Endothelial cell of umbilical vein (primary cell): ENCODE results near the gene ZNG1F. TPM values are rescaled to one million over a fixed set of nuclear protein-coding genes. Genes with fewer than 3 reads are reported as not detected.
A peak's percentile ranks its signal among the peaks of the same experiment; 100 is the strongest.
"Not testable (repeated sequence)": the region's sequence is repeated elsewhere in the genome, so short reads cannot be mapped to it uniquely, and the experiment has no call there.

ENCODE experiments used
- BruUV-seq: library from RNA; stranded (reverse); fragments of 400-500 nt; replicated peaks from 2 replicates; lab custom pipeline; 2021; lab: Mats Ljungman, UMichigan
- CTCF ChIA-PET: fragments of 300-600, 350-600 bp; sonication (Branson Sonifier 250); formaldehyde crosslinking; loops from one replicate; lab custom pipeline; 2021; ENCODE audit warnings: antibody characterized with exemption, inconsistent platforms; lab: Charles Lee
- POLR2A ChIA-PET: fragments of 300-600, 350-600 bp; sonication (Branson Sonifier 250); formaldehyde crosslinking; loops from one replicate; lab custom pipeline; 2021; ENCODE audit warnings: antibody characterized with exemption, inconsistent platforms; lab: Charles Lee
- DNase-seq: peaks from one replicate; pipeline ENCODE4 v3.0.0-alpha.2; 2011; ENCODE audit warnings: low read depth, low spot score
- FAIRE-seq: peaks from 2 replicates; lab custom pipeline; 2011; peaks lifted over from hg19 to GRCh38; lab: Jason Lieb, UNC
- H2AFZ ChIP-seq: 2 replicates; pipeline ENCODE4 v1.6.0; 2012; ENCODE audit warnings: low read depth, low read length, control low read depth, inconsistent platforms
- H3K27ac ChIP-seq: 2 replicates; pipeline ENCODE4 v1.5.1; 2011; ENCODE audit warnings: low read depth, mild to moderate bottlenecking, control low read depth, low read length, moderate library complexity; ENCODE audit not compliant: insufficient read depth
- H3K27me3 ChIP-seq, 2 experiments: 2 replicates each; pipeline versions ENCODE4 v1.6.0 to v1.6.1; 2011; ENCODE audit warnings: low read length in 2 of 2, mixed read lengths in 1 of 2; ENCODE audit not compliant: control insufficient read depth in 2 of 2, insufficient read depth in 2 of 2
- H3K36me3 ChIP-seq, 2 experiments: 2 replicates in 1 of 2; 3 replicates in 1 of 2; pipeline ENCODE4 v1.5.1; 2011; ENCODE audit warnings: low read length in 2 of 2, mild to moderate bottlenecking in 1 of 2, moderate library complexity in 1 of 2; ENCODE audit not compliant: control insufficient read depth in 2 of 2, insufficient read depth in 2 of 2; ENCODE audit errors: extremely low read depth in 1 of 2
- H3K4me1 ChIP-seq: 3 replicates; pipeline ENCODE4 v1.5.1; 2011; ENCODE audit warnings: mild to moderate bottlenecking, low read length; ENCODE audit not compliant: control insufficient read depth, insufficient read depth; ENCODE audit errors: extremely low read depth
- H3K4me2 ChIP-seq: 2 replicates; pipeline ENCODE4 v1.6.1; 2011; ENCODE audit warnings: low read length, control low read depth, mixed read lengths; ENCODE audit not compliant: insufficient read depth
- H3K4me3 ChIP-seq, 3 experiments: fragments of 200-600 bp in 1 of 3; sonication (generic), shearing (Covaris generic) in 1 of 3; replicated peaks in 1 of 3; 2 replicates each; pipeline ENCODE4 v1.5.1; 2011 to 2016; ENCODE audit warnings: control low read depth in 3 of 3, low read length in 3 of 3, mild to moderate bottlenecking in 2 of 3, inconsistent platforms in 1 of 3, low read depth in 1 of 3, moderate library complexity in 1 of 3; ENCODE audit not compliant: insufficient read depth in 1 of 3
- H3K79me2 ChIP-seq: 2 replicates; pipeline ENCODE4 v1.6.0; 2012; ENCODE audit warnings: low read length, inconsistent platforms; ENCODE audit not compliant: control insufficient read depth, insufficient read depth
- H3K9ac ChIP-seq: replicated peaks from 2 replicates; pipeline ENCODE3; 2011; ENCODE audit warnings: low read length, control low read depth; ENCODE audit not compliant: insufficient read depth; ENCODE audit errors: extremely low read depth
- H3K9me1 ChIP-seq: replicated peaks from 3 replicates; pipeline ENCODE4 v1.6.0; 2011; ENCODE audit warnings: mild to moderate bottlenecking, low read length; ENCODE audit not compliant: control insufficient read depth, insufficient read depth; ENCODE audit errors: extremely low read depth
- H3K9me3 ChIP-seq: replicated peaks from 2 replicates; pipeline ENCODE4 v1.5.1; 2012; ENCODE audit warnings: low read length, inconsistent platforms; ENCODE audit not compliant: control insufficient read depth, insufficient read depth
- H4K20me1 ChIP-seq: replicated peaks from 2 replicates; pipeline ENCODE3; 2011; ENCODE audit warnings: mild to moderate bottlenecking, low read length; ENCODE audit not compliant: control insufficient read depth, insufficient read depth; ENCODE audit errors: extremely low read depth
- dilution Hi-C: fragments of 300-500 bp; cut with MboI; formaldehyde crosslinking; loops from one replicate; pipeline ENCODE4 v1.15.0; 2019; ENCODE audit warnings: low sequenced_read_pairs; ENCODE audit not compliant: extremely low pct_ligation_motif_present
- intact Hi-C: fragments of 100-400 bp; cut with micrococcal nuclease; formaldehyde crosslinking; loops from one replicate; pipeline ENCODE4 v1.10.0; 2022
- polyA plus RNA-seq, 4 experiments: library from polyadenylated mRNA; depleted of rRNA in 3 of 4; stranded (reverse) in 3 of 4; unstranded in 1 of 4; fragments of >200 nt; gene quantifications; 2 replicates each; pipeline versions ENCODE4 v1.2.1 to v1.2.3, GENCODE V29; 2011 to 2012; ENCODE audit warnings: missing spikeins in 1 of 4
- total RNA-seq: library from RNA; stranded (reverse); gene quantifications from 2 replicates; pipeline ENCODE4 v1.2.3, GENCODE V29; 2021

The ZNG1F gene
- total and polyA plus RNA-seq, 2 donors (not counting 3 experiments of a cell fraction or from before 2014, with no cell fraction given) = 7.3 to 20.4 TPM

DNA sequence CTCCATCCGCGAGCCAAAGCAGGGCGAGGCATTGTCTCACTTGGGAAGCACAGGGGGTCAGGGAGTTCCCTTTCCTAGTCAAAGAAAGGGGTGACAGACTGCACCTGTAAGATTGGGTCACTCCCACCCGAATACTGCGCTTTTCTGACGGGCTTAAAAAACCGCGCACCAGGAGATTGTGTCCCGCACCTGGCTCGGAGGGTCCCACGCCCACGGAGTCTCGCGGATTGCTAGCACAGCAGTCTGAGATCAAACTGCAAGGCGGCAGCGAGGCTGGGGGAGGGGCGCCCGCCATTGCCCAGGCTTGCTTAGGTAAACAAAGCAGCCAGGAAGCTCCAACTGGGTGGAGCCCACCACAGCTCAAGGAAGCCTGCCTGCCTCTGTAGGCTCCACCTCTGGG lies 39.0 kb downstream of the ZNG1F start:
- POLR2A ChIA-PET, H3K27ac ChIP-seq, H4K20me1 ChIP-seq, H3K27me3 ChIP-seq, FAIRE-seq, intact Hi-C loops, dilution Hi-C loops, H3K4me1 ChIP-seq, H3K4me3 ChIP-seq, H3K79me2 ChIP-seq, H3K9me3 ChIP-seq, H3K9me1 ChIP-seq, BruUV-seq, H3K9ac ChIP-seq, H3K36me3 ChIP-seq, CTCF ChIA-PET, DNase-seq, H2AFZ ChIP-seq, H3K4me2 ChIP-seq: not testable (repeated sequence)

DNA sequence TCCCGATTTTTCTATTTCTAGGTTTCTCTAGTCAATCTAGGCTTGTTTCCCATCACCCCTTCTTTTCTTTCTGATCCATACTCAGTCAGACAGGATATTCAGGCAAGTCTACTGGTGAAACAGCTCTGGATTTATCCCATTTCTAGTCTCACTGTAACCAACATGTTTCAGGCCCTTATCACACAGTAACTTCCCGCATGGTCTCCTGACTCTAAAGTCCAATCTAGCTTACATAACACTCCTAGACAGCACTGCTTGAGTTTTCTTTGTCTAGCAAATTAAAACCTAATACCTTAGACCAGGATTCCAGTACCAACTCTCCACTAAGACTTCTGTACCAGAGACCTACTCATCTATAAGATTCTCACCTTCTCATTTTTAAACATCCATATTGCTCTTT lies 47.2 kb downstream of the ZNG1F start:
- H3K4me1 ChIP-seq, H3K27ac ChIP-seq, H3K9me3 ChIP-seq, intact Hi-C loops, H2AFZ ChIP-seq, H3K79me2 ChIP-seq, H3K9me1 ChIP-seq, H3K36me3 ChIP-seq, H4K20me1 ChIP-seq, H3K4me2 ChIP-seq, H3K9ac ChIP-seq, dilution Hi-C loops, DNase-seq, H3K4me3 ChIP-seq, H3K27me3 ChIP-seq, FAIRE-seq, BruUV-seq, CTCF ChIA-PET, POLR2A ChIA-PET: not testable (repeated sequence)

DNA sequence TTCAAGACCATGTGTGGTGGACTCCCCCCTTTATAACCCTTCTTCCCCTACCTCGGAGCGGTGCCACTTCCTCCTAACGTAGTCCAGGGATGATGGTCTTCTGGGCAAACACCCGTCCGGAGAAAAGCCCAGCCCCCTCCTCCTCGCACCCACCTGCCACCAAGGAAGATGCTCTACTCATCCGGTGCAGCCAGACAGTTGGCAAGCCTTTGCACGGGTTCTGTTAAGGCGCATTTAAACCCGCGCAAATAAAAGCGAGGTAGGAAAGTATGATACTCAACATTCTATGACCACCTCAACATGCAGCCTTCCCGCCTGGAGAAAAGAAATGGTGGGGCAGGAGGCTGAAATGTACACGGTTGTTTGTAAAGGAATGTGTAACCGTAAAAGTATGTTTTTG lies 60.5 kb downstream of the ZNG1F start, which contains the start of gene FOXD4L6:
TSS of gene FOXD4L6 (minus strand) at position 101 of the 400 bp plus-strand sequence. CDS start 298 bp downstream, outside the sequence.
- H3K4me3 ChIP-seq, H3K36me3 ChIP-seq, H3K4me1 ChIP-seq, FAIRE-seq, H3K79me2 ChIP-seq, DNase-seq, H2AFZ ChIP-seq, H3K4me2 ChIP-seq, H3K27ac ChIP-seq, POLR2A ChIA-PET, CTCF ChIA-PET, intact Hi-C loops, H4K20me1 ChIP-seq, H3K9ac ChIP-seq, H3K9me3 ChIP-seq, dilution Hi-C loops, H3K27me3 ChIP-seq, H3K9me1 ChIP-seq: not testable (repeated sequence)
- BruUV-seq = TSS peak; percentile 12

DNA sequence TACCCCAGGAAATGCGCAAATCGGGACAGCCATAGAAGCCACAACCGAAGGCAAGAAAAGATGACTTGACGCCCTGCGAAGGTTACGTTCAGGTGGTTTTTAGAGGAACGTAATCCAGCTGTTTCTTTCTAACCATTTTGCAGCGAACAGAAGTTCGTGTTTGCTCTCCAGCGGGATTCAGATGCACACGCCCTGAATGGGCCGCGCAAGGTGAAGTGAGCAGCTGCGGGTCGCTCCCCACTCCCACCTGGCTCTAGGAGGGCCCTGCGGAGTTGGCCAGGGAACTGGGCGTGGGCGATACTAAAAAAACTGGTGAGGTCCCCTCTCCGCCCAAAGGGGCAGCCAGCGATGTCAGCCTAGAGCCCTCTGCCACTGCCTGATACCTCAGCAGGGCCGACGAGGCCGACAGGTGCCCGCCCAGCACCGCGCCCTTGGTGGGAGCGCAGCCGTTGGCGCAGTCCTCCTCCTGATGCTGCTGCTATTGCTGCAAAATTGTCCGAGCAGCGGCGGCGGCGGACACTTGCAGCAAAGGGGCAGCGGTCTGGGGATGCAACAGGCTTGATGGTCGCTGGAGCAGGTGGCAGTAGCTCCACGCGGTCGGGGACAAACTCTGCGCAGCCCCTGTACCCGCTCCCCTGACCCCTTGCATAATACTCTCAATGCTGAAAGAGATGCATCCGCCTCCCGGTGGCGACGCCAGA lies 62.2 kb downstream of the ZNG1F start:
- dilution Hi-C loops, H3K4me1 ChIP-seq, H3K9me3 ChIP-seq, H3K9ac ChIP-seq, H3K27ac ChIP-seq, H3K4me2 ChIP-seq, intact Hi-C loops, H2AFZ ChIP-seq, CTCF ChIA-PET, H4K20me1 ChIP-seq, H3K36me3 ChIP-seq, H3K79me2 ChIP-seq, H3K9me1 ChIP-seq, H3K27me3 ChIP-seq, DNase-seq, POLR2A ChIA-PET, BruUV-seq, H3K4me3 ChIP-seq, FAIRE-seq: not testable (repeated sequence)
